NCI-H146 treated with DMSO at 0.1 percent for 48 hours (cell line): ENCODE results near the gene SPATA16.

Source experiments
- DNase-seq: peaks from one replicate; lab custom pipeline; 2025; ENCODE audit not compliant: unreplicated experiment; lab: John Stamatoyannopoulos, UW

Gene SPATA16

GRCh38 chr3:173007079-173007723, 133.8 kb downstream of the SPATA16 start:
- DNase-seq: peak; percentile 81

GRCh38 chr3:173006006-173006405, 135.0 kb downstream of the SPATA16 start:
- DNase-seq: no peak

DNA sequence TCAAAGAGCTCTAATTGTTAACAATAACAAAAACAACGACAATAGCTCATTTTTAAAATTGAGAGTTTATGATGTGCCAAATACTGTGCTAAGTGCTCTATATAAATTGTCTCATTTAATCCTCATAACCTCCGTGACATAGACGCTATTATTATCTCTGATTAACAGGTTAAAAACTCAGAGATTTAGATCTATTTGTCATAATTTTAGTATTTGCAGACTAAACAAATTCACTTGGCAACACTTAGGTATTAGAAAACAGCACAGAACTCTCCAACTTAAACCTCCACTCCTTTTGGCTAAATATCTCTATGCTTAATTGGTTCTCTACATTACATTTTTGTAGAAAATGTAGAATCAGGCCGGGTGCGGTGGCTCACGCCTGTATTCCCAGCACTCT, 136.4 kb downstream of the SPATA16 start:
- DNase-seq: no peak

GRCh38 chr3:173003956-173004355, 137.1 kb downstream of the SPATA16 start:
- no peak for DNase-seq

DNA sequence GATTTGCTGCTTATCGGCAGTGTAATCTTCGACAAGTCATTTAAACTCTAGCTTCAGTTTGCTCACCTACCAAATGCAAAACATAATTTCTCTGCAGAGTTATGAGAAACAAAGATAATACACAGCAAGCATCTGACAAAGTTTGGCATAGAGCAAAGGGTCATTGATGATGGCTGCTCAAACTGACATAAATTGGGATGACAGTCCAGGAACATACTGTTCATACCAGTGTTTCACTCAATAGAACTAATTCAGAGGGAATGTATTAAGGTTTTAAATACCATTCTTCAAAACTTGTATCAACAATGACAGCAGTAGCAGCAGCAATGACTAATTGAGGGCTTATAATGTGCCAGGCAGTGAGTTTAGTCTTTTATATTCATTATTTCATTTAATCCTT, 137.6 kb downstream of the SPATA16 start:
- no peak for DNase-seq

GRCh38 chr3:173001622-173002021, 139.4 kb downstream of the SPATA16 start:
- no peak for DNase-seq

DNA sequence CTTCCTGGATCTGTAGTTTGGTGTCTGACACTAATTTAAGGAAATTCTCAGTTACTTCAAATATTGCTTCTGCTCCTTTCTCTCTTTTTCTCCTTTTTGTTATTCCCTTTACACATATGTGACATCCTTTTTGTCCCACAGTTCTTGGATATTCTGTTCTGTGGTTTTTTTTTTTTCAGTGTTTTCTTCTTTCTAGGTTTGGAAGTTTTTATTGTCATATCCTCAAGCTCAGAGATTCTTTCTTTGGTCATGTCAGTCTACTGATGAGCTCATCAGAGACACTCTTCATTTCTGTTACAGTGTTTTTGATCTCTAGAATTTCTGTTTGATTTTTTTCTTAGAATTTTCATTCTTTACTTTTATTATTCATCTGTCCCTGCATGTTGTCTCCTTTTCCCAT, 140.5 kb downstream of the SPATA16 start:
- no peak for DNase-seq

DNA sequence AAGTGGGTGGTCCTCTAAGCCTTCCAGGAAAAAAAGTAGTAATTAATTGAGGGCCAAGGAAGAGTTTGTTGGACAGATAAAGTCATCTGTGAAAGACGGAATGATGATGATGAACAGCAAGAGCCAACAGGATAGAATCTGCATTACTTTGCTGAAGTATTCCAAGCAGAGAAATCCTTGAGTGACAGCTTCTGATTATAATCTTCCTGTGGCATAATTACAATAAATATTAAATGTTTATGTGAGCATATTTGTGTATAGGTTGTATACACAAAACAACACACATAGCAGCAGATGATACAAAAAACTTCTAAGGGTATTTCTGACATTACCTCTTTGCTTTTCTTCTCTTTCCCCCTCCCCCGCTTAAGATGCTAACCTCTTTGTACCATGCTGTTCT, 147.6 kb downstream of the SPATA16 start:
- no peak for DNase-seq

- no peak for DNase-seq
These were observed 149.5 kb downstream of the SPATA16 start for GRCh38 chr3:172991424-172991996.

DNA sequence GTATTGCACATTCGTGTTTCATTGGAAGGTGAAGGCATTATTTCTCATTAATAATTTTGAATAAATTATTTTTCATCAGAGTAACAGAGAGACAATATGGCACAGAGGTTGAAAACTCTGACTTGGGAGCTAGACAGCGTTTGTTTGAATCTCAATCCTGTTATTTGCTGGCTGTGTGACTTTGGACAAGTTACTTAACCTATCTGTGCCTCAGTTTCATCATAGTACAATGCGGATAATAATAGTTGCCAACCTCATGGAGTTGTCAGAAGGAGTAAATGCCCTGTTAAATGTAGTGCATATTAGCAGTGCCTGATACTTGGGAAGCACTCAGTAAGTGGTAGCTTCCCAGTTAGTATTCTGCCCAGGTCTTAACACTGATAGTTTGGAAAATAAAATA, 151.7 kb downstream of the SPATA16 start:
- no peak for DNase-seq

DNA sequence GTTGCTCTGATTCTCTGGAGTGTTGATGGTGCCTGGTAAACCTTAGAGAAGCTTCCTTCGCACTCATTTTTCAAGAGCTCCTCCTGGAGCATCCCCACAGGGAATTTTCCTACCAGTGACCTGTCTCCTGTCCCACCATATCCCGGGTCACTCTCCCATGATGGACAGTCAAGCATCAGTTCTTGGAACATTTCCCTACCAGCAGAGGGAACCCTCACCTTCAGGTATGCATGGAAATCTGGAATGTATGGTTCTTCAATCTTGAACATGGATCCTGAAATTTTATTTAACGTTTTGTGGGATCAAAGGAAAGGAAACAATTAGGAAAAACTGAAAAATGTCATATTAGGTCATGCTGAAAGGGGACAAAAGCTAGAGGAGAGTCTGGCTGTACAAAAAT, 153.8 kb downstream of the SPATA16 start:
- DNase-seq: no peak

DNA sequence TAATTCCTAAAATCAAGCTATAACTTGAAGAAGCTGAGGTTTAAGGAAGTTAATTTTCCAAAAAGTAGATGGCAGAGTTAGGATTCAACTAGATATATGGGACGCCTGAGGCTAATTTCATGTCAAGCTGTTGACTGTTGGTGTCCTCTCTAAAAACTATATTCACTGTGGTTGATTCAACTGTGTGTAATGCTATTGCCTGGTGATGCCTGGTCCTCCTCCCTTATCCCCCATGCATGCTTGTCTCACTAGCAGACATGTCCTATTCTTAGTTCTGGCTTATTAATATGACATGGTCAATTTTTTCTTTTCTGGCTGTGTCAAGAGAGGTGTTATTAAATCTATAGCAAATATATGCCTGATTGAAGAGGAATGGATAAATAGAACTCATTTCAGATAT, 156.1 kb downstream of the SPATA16 start:
- DNase-seq: no peak

DNA sequence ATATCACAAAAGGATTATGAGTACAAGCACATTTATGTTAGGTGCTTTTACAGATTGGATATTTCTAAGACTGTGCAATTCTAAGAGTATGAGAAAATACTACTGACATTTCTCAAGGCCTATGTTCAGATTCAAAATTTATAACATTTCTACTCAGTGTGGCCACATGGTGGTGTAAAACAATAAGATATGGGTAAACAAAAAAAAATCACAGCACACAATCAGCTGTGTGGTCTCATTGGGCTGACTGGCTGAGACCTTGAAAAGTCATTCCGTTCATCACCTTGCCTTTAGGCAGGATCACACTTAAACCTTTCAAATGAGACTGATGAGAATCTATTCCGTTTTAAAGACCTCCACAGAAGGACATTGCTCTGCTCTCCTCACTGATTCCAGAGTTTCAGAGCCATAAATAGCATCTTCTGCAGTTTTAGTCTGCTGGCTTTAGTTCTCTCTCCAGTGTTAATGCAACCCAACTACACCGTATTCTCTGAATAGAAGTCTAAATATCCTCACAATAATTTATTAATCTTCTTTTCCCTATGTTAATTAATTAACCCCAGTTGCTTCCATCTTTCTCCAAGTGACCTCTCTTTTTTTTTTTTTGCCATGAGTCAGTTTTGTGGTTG, 158.2 kb downstream of the SPATA16 start:
- no peak for DNase-seq

DNA sequence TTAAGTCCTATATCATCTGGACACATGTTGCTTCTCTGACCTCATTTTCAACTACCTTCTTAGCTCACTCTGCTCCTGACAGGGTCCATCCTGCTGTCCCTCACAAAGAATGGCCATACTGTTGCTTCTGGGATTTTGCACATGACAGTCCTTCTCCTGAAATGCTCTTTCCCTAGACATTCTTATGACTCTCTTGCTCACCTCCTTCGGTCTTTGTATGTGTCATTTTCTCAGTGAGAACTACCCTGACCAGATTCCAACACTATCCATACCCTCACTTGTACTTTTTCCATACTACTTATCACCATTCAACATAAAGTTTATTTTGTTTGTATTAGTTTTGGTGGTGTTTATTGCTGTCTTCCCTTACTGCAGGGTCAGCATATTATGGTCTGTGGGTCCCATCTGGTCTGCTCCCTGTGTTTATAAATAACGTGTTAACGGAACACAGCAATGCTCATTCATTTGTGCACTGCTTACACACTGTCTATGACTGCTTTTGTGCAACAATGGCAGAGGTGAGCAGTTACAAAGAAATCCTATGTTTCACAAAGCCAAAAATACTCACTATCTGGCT, 159.5 kb downstream of the SPATA16 start:
- no peak for DNase-seq

GRCh38 chr3:172980849-172981248, 160.2 kb downstream of the SPATA16 start:
- peak; percentile 61 for DNase-seq

- DNase-seq: no peak
These were observed 163.3 kb downstream of the SPATA16 start for GRCh38 chr3:172977696-172978095.

DNA sequence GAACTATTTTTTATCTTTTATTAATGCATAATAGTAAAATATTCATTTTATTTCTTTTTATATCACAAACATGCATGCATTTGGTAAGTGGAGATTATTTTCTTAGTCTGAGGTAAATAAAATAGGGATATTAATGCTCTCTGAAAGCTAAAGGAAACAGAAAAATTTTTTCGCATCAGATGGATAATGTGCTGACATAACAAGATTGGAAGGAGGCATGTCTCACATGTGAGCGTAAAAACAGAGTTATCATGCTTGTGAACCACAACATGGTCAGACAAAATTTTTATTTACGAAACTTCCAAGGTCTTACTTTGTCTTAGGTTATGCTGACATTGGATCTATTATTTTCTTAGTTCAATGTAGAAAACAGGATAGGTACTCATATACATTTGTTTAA, 166.1 kb downstream of the SPATA16 start:
- no peak for DNase-seq

DNA sequence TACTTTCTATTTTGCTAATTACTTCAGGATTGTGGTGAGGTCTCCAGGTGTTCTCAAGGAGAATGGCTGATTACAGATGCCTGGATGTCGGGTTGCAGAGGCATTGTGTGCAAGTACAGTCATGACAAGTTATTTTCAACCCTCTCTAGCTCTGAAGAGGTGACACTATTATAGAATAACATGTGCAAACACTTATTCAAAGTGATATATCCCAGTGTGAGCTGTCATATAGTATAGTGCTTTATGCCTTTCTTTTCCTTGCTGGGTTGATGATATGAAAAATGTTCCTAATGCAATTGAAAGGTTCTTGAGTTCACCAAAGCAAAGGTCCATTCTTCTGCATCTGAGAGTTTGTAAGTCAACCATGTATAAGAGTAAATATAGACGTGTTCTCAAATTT, 167.2 kb downstream of the SPATA16 start:
- DNase-seq: no peak

DNA sequence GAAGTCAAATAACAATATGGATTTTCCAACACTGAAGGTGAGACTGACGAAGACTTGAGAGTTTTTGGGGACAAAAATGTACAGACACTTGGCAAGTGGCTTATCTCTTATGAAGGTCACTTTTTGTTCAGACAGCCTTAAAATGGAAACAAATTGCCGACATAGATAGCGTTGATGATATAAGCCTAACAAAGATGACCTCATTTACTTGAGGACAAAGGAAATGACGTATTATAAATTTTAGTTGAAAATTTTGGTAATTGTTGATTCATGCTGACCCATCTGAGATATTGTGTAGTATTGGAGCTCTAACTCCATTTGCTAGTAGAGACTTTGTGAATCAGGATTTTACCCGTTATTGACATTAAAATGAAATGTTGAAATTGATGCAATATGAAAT, 168.3 kb downstream of the SPATA16 start:
- no peak for DNase-seq

DNA sequence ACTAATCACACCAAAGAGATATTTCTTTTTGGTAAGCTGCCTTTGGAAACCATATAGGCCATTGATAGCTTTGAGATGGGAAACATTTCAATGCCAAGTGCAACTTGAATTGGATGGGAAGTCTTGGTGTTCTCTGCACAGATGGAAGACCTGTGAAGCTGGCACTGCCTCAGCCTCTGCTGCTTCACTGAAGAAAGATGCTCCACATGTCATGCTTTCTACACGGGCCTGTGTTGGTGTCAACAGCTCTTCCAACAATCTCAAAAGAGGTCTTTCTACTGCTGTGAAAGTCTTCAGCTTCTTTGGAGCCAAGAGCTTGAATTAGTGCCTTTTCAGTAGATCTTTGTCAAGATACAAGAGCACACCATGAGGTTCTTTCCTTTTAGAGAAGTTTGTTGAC, 169.0 kb downstream of the SPATA16 start:
- DNase-seq: no peak

DNA sequence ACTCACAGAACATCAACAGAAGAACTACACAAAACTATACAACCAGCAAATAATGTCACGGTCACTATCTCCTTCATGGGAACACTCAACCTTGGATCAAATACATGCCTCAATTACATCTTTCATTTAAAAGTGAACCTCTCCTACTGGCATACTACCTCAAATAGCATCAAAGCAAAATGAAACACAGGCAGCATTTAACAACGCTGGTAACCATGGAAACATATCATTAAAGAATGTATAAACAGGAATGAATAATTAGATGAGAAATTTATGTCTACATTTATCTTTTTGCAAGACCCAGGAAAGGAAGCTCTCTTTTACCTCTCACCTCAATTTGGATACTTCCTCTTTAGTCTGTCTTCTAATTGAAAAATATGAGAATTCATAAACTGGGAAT, 172.4 kb downstream of the SPATA16 start:
- no peak for DNase-seq

DNA sequence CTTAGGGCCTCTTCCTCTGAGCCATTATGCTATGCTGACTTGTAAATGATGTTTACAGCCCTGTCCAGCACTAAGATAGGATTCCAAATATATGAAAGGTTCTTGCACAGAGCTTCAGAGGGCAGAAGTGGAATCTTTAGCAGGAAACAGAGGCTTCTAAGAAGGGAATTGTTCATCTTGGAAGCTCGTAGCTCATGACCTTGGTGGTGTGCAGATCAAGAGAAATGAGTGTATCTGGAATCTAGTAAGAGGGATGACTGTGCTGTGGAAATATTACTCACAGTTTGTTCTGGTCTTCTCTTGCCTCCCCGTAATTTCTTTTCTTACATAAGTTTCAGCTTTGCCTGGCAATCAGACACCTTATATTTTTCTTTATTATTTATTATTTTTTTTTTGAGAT, 175.8 kb downstream of the SPATA16 start:
- no peak for DNase-seq
